Ishikawa (cell line): ENCODE results near the gene FTO.

Experiments used
- EP300 ChIP-seq: IDR thresholded peaks from 2 replicates; pipeline ENCODE4 v1.6.1; 2012; ENCODE audit warnings: borderline replicate concordance
- REST ChIP-seq: IDR thresholded peaks from 2 replicates; pipeline ENCODE4 v1.6.1; 2012; ENCODE audit warnings: low read depth, mild to moderate bottlenecking

DNA sequence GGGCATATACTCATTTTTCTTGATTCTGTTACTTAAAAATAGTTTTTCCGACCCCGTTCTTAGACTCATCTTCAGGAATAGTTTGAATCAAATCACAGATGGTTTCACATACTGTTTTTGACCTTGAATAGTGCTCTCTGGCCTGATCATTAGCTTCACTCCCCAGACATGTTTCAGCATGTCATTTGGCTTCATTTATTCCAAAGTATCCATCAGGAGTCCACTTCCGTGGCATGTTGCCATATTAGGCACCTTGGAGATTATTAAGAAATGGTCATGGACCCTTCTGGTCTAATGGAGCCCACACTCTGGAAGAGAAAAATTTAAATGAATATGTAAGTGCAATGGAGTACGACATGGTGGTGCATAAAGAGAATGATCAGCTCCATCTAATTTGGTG is 222.3 kb downstream of the FTO start:
- TF ChIP-seq EP300 (no peak), REST (no peak)
